GM19467 (cell line): Measurements from ENCODE around the gene CHMP1A.
"Not testable (repeated sequence)": the region's sequence is repeated elsewhere in the genome, so short reads cannot be mapped to it uniquely, and the experiment has no call there.

ENCODE experiments used
- ATAC-seq: cut with Tn5 transposase; IDR thresholded peaks from one replicate; pipeline ENCODE4 v1.9.1; 2021; ENCODE audit warnings: mild to moderate bottlenecking, moderate library complexity; ENCODE audit not compliant: unreplicated experiment

Gene CHMP1A

GRCh38 chr16:89661215-89661614 is 3.7 kb upstream of the CHMP1A start:
- no peak for ATAC-seq

GRCh38 chr16:89660146-89660545 is 2.6 kb upstream of the CHMP1A start:
- ATAC-seq: no peak

- no peak for ATAC-seq
Observed at GRCh38 chr16:89658221-89658879, 842 bp upstream of the CHMP1A start.

- no peak for ATAC-seq
Observed at GRCh38 chr16:89656435-89657121, 930 bp downstream of the CHMP1A start.

GRCh38 chr16:89655062-89655643 is 2.4 kb downstream of the CHMP1A start:
- no peak for ATAC-seq

- no peak for ATAC-seq
Observed at GRCh38 chr16:89653656-89654295, 3.7 kb downstream of the CHMP1A start.

- no peak for ATAC-seq
Observed at GRCh38 chr16:89651584-89651983, 5.9 kb downstream of the CHMP1A start.

GRCh38 chr16:89646906-89647305 is 10.6 kb downstream of the CHMP1A start:
- ATAC-seq: no peak

- no peak for ATAC-seq
Observed at GRCh38 chr16:89646270-89646669, 11.2 kb downstream of the CHMP1A start.

GRCh38 chr16:89645122-89645521 is 12.4 kb downstream of the CHMP1A start:
- ATAC-seq: no peak

- ATAC-seq: no peak
Observed at GRCh38 chr16:89643769-89644300, 13.7 kb downstream of the CHMP1A start.

GRCh38 chr16:89642574-89642973 is 14.9 kb downstream of the CHMP1A start:
- ATAC-seq: no peak

- no peak for ATAC-seq
Observed at GRCh38 chr16:89641458-89642119, 15.9 kb downstream of the CHMP1A start.

- no peak for ATAC-seq
Observed at GRCh38 chr16:89639385-89639784, 18.1 kb downstream of the CHMP1A start.

GRCh38 chr16:89638455-89638854 is 19.1 kb downstream of the CHMP1A start:
- ATAC-seq: no peak

GRCh38 chr16:89637379-89637778 is 20.1 kb downstream of the CHMP1A start:
- no peak for ATAC-seq

- no peak for ATAC-seq
Observed at GRCh38 chr16:89636663-89637062, 20.8 kb downstream of the CHMP1A start.

- ATAC-seq: not testable (repeated sequence)
Observed at GRCh38 chr16:89634463-89635385, 22.8 kb downstream of the CHMP1A start.

GRCh38 chr16:89633064-89633631 is 24.4 kb downstream of the CHMP1A start:
- ATAC-seq: no peak
